KMS-11 (cell line): ENCODE measurements around the gene HK1.

Experiments
- H2AFZ ChIP-seq: fragments of 200-600 bp; sonication (generic); 2 replicates; pipeline ENCODE4 v1.6.1; 2016; ENCODE audit warnings: antibody characterized with exemption, mixed run types, low read depth
- H3K27ac ChIP-seq: fragments of 200-600 bp; sonication (generic); 2 replicates; pipeline ENCODE4 v1.6.1; 2016; ENCODE audit warnings: mild to moderate bottlenecking, mixed run types
- H3K27me3 ChIP-seq: fragments of 200-600 bp; sonication (generic); 2 replicates; pipeline ENCODE4 v1.6.1; 2017; ENCODE audit warnings: mild to moderate bottlenecking, low read depth, mixed run types, moderate library complexity; ENCODE audit not compliant: insufficient read depth
- H3K36me3 ChIP-seq: fragments of 200-600 bp; sonication (generic); 2 replicates; pipeline ENCODE4 v1.6.1; 2017; ENCODE audit warnings: mild to moderate bottlenecking, mixed run types; ENCODE audit not compliant: insufficient read depth
- H3K4me1 ChIP-seq: fragments of 200-600 bp; sonication (generic); 2 replicates; pipeline ENCODE4 v1.6.1; 2016; ENCODE audit warnings: mild to moderate bottlenecking, low read depth, mixed run types; ENCODE audit not compliant: poor library complexity, severe bottlenecking
- H3K4me2 ChIP-seq: fragments of 200-600 bp; sonication (generic); 2 replicates; pipeline ENCODE4 v1.7.0; 2016; ENCODE audit warnings: mild to moderate bottlenecking, mixed run types
- H3K4me3 ChIP-seq: fragments of 200-600 bp; sonication (generic); IDR thresholded peaks from 2 replicates; pipeline ENCODE4 v1.6.1; 2017; ENCODE audit warnings: low read depth, low read length, mixed read lengths; ENCODE audit not compliant: insufficient read depth
- H3K79me2 ChIP-seq: fragments of 200-600 bp; sonication (generic); 2 replicates; pipeline ENCODE4 v1.6.1; 2016; ENCODE audit warnings: low read depth, mixed run types; ENCODE audit not compliant: insufficient read depth
- H3K9ac ChIP-seq: fragments of 200-600 bp; sonication (generic); 2 replicates; pipeline ENCODE4 v1.6.1; 2016; ENCODE audit warnings: mild to moderate bottlenecking, mixed run types
- H4K20me1 ChIP-seq: fragments of 200-600 bp; sonication (generic); 2 replicates; pipeline ENCODE4 v1.6.1; 2016; ENCODE audit warnings: mild to moderate bottlenecking, mixed run types; ENCODE audit not compliant: insufficient read depth
- TF ChIP-seq, protein P1 (sequence below): fragments of 200-600 bp; sonication (generic); conservative IDR thresholded peaks from 2 replicates; pipeline ENCODE4 v1.6.1; 2017; ENCODE audit warnings: low read depth, mild to moderate bottlenecking, antibody characterized with exemption, low read length, moderate library complexity, mixed read lengths

Gene HK1

DNA sequence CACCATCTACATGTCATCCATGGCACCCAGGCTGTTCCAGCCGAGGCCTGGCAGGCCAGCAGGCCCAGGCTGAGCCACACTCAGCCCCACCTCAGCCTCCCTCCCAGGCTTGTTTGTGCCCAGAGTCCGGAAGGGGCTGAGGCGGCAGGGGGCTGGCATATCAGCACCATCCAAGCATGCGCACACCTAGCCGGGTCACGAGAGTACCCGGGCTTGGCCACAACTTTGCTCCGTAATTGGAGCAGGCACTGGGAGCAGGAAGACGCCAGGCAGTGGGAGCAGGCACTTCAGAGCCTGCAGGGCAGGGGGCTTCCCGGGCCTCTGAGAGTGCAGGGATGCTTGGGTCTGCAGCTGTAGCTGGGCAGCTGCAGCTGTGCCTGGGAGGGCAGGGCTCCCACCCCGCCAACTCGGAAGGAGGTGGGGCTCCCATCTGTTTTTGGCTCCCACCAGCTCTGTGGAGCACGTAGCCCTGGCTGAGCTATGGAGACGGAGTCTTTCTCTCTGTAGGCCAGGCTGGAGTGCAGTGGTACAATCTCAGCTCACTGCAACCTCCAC lies 157.7 kb downstream of the HK1 start:
- Histone ChIP-seq H4K20me1 (no peaks in the 10 kb centered on the region), H3K4me3 (no peak overlapping the region), H2AFZ (no peak overlapping the region), H3K4me1 (no peaks in the 10 kb centered on the region), H3K36me3 (no peaks in the 10 kb centered on the region), H3K27ac (no peak overlapping the region), H3K79me2 (no peaks in the 10 kb centered on the region), H3K4me2 (no peak overlapping the region), H3K9ac (no peak overlapping the region), H3K27me3 (0 out of 2 replicates have a peak, but pooled peaks cover 4% of the 10 kb centered on the region)
- TF ChIP-seq, protein P1, sequence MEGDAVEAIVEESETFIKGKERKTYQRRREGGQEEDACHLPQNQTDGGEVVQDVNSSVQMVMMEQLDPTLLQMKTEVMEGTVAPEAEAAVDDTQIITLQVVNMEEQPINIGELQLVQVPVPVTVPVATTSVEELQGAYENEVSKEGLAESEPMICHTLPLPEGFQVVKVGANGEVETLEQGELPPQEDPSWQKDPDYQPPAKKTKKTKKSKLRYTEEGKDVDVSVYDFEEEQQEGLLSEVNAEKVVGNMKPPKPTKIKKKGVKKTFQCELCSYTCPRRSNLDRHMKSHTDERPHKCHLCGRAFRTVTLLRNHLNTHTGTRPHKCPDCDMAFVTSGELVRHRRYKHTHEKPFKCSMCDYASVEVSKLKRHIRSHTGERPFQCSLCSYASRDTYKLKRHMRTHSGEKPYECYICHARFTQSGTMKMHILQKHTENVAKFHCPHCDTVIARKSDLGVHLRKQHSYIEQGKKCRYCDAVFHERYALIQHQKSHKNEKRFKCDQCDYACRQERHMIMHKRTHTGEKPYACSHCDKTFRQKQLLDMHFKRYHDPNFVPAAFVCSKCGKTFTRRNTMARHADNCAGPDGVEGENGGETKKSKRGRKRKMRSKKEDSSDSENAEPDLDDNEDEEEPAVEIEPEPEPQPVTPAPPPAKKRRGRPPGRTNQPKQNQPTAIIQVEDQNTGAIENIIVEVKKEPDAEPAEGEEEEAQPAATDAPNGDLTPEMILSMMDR, result no peak

DNA sequence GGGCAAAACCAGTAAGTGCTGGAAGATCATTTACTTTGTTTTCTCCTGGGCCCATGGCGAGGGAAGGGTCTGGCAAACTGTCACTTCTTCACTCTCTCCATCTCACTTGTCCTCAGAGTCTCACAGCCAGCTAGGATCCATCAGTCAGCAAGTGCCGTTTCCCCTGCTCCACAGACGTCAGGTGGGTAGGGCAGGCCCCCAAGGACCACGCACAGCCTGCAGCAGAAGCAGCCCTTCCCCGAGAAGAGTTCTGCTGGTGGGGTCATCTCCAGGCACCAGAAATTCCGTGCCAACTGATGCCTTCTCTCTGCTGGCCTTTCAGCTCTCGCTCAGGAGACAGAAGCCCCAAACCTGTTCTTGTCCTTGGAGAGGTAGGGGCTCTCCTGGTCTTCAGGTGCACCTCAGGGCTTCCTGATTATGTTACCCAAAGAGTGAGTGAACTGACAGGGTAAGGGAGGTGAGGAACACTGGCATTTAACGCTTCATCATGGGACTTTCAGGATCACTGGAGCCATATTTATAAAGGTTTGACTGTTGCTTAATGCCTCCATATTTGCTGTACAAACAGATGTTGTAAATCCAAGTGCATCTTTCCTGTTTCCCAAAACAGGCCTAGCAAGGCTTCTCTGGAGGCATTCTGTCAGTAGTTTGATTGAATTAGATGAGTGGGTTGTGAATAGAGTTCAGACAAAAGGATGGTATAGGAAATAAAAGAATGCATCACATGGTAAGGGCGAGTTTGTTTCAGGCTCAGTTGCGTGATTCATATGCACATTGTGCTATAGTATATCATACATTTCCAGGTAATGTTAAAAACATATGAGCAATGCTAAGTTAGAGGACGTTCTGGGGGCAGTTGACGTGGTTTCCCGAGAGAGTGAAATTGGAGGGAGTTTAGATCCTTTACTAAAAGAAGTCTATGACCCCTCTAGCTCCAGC lies 159.3 kb downstream of the HK1 start:
- Histone ChIP-seq H3K27me3 (0 out of 2 replicates have a peak, but pooled peaks cover 4% of the 10 kb centered on the region), H4K20me1 (no peaks in the 10 kb centered on the region), H3K79me2 (no peaks in the 10 kb centered on the region), H3K4me1 (no peaks in the 10 kb centered on the region), H3K27ac (no peak overlapping the region), H2AFZ (no peak overlapping the region), H3K4me2 (no peak overlapping the region), H3K36me3 (no peaks in the 10 kb centered on the region), H3K4me3 (no peak overlapping the region), H3K9ac (no peak overlapping the region)
- TF ChIP-seq, protein P1, result no peak

DNA sequence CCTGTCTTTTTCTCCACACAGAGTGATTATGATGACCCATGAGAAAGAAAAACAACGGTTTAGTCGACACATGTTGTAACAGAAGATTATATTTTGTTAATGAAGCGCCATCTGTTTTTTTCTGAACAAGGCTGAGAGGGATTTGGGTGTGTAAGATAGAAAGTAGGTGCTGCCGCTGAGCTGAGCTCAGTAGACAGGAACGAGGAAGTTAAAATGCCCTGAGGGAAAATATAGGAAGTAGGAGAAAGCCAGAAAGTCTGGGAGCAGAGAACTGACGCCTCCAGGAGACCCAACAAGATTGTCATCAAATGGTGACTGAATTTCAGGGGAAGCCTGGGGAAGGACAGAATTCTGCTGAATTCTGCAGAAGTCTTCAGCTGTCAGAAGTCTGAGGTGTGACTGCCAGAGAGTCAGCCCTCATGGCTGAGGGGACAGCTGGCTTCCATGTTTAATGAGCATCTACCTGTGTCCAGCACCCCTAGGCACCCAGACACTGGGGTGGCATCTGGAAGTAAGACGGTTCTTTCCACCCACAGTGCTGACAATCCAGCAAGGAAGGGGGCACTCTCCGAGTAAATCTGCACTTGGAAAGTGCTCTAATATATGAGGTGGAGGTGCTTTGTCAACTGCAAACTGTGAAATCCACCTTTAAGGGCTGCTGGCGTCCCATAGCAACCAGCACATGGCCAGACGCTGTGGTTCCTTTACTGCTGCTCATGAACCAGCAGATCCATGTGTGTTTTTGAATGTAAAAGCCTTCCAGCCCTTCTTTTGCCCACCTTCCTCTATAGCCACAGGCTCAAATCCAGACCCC lies 160.4 kb downstream of the HK1 start:
- Histone ChIP-seq H3K4me2 (no peak overlapping the region), H3K4me3 (no peak overlapping the region), H2AFZ (no peak overlapping the region), H3K27me3 (0 out of 2 replicates have a peak, but pooled peaks cover 4% of the 10 kb centered on the region), H3K4me1 (no peaks in the 10 kb centered on the region), H3K79me2 (no peaks in the 10 kb centered on the region), H3K9ac (no peak overlapping the region), H3K36me3 (no peaks in the 10 kb centered on the region), H3K27ac (no peak overlapping the region), H4K20me1 (no peaks in the 10 kb centered on the region)
- TF ChIP-seq, protein P1, result no peak

DNA sequence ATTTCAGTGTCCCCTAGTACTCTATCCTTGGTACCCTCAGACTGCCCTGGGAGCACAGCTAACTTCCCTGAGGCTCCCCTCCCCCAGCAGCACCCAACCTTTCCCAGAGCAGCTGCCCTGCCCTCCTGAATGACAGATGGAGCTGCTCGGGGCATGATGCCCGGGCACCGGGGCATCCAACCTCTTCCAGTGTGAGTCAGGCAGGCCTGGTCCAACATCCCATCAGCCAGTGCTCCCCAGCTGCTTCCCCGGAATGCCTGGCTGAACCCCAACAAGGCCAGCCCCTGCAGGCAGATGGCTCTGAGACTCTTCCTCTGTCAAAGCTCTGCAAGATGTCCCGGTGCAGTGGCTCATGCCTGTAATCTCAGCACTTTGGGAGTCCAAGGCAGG lies 161.0 kb downstream of the HK1 start:
- Histone ChIP-seq H3K27ac (no peak overlapping the region), H3K4me3 (no peak overlapping the region), H3K9ac (no peak overlapping the region), H3K4me1 (no peaks in the 10 kb centered on the region), H2AFZ (no peak overlapping the region), H3K79me2 (no peaks in the 10 kb centered on the region), H3K36me3 (no peaks in the 10 kb centered on the region), H3K4me2 (no peak overlapping the region), H3K27me3 (0 out of 2 replicates have a peak, but pooled peaks cover 4% of the 10 kb centered on the region), H4K20me1 (no peaks in the 10 kb centered on the region)
- TF ChIP-seq, protein P1, result no peak
